GM15510 (cell line): Measurements from ENCODE around the gene HSH2D.

Experiments
- POLR2A ChIP-seq: IDR thresholded peaks from 3 replicates; pipeline ENCODE4 v1.6.1; 2011; ENCODE audit warnings: borderline replicate concordance; ENCODE audit not compliant: insufficient read length; ENCODE audit errors: extremely low read depth

HSH2D gene

DNA sequence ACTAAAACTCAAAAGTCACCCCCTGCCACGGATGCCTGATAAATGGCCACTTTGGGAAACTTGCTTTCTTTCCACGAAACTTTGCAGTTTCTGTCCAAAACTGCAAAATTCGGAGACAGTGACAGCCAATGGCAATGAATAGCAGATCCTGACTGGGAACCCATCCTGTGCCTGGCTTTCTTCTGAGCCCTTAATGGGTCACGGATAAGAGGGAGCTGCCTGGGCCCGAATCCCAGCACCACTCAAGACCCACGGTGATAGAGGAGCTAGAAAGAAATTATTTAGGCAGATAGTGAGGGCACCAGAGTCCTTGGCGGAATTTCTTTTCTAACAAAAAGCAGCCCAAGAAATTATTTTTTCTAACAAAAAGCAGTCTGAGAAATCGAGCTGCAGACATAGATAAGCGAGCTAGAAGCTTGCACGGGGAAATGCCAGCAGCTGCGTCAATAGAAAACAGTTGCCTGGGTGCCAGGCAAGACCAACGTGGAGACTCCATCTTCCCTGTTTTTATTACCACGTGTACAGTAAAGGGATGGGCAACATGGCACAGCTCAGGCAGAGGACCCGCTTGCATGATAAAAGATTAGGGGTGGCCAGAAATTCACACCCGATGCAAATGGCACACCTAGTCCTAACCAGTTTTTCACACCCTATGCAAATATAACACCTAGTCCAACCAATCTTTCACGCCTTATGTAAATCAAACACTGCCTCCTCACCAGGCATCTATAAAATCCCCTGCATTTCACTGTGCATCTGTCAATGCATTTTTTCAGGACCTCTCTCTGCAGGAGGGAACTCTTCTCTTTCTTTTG, 7.1 kb upstream of the HSH2D start:
- no peak for TF ChIP-seq POLR2A

DNA sequence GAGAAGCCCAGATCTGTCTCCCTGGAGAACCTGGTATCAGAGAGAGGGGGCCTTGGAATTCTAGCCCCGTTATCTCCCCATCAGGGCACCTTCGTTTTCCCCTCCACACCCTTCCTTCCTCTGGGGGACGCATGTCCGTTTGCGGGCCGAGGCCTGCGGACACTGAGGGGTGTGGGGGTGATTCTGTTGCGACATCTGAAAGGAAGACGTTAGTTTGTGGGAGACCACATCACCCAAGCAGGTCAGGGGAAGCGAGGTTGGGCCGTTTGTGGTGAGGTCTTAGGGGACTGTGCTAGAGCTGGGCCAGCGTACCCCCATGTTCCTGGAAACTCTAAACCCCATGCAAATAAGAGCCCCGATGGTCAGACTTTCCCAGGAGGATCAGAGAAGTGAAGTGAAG, 3.7 kb upstream of the HSH2D start:
- TF ChIP-seq POLR2A, result no peak

- peak; percentile 16 for TF ChIP-seq POLR2A
These were observed 2.4 kb upstream of the HSH2D start for GRCh38 chr19:16141043-16141442.

DNA sequence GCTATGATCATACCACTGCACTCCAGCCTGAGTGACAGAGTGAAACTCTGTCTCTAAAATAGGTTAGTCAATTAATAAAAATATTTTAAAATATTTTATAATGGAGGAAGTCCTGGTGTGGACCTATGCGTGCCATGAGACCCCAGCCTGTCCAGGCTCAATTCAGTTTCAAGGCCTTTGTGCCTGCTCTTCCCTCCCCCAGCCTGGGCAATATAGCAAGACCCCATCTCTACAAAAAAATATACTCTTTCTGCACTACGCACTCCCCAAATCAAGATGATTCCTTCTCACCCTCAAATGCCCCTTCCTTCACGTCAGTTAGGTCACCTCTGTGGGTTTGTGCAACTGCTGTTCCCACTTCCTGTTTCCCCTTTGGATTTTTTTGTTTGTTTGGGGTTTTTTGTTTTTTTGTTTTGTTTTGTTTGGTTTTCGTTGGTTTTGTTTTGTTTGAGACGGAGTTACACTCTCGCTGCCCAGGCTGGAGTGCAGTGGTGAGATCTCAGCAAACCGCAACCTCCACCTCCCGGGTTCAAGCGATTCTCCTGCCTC, 1.4 kb upstream of the HSH2D start:
- no peak for TF ChIP-seq POLR2A

- TF ChIP-seq POLR2A, result no peak
These were observed 714 bp downstream of the HSH2D start for GRCh38 chr19:16144216-16144581.

DNA sequence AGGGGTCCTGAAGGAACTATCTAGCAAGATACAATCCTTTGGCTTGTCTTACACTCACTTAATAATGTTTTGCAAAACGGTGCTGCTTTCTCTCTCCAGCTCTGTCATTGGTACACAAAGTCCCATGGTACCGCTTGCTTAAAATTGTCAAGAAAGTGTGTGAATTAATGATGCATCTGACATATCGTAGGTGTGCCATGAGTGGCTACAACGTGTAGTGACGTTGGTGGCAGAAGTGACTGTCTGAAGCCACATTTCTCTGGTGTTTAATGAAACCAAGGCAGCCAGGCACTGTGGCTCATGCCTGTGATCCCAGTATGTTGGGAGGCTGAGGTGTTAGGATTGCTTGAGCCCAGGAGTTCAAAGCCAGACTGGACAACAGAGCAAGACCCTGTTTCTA, 2.6 kb downstream of the HSH2D start:
- TF ChIP-seq POLR2A, result peak; percentile 8

DNA sequence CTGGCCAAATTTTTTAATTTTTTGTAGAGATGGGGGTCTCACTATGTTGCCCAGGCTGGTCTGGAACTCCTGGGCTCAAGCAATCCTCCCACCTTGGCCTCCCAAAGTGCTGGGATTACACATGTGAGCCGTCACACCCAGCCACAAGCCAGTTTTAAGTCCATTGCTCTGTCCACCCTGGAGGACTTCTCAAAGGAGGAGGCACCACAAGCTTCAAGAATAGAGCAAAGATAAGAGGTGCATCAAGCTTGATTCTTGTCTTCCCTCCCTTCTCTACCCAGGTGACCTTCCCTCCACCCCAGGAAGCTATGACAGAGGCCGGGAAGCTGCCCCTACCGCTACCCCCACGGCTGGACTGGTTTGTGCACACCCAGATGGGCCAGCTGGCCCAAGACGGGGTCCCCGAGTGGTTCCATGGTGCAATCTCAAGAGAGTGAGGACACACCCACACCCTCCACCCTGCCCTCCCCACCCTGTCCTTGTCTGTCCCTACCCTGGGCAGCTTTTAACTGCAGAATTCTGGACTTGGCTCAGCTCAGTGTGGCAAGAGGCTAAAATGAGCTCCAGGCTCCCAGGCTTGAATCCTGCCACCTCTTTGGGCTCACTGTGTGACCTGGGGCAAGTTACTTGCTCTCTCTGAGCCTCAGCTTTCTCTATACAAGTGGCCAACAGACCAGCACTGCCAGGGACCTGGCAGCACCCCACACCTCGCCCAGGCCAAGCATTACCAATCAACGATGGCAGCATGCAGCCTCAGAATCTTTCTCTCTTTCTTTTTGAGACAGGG, 5.2 kb downstream of the HSH2D start:
- TF ChIP-seq POLR2A, result no peak

GRCh38 chr19:16153582-16154336, 10.3 kb downstream of the HSH2D start:
- no peak for TF ChIP-seq POLR2A

- TF ChIP-seq POLR2A, result no peak
These were observed 11.1 kb downstream of the HSH2D start for GRCh38 chr19:16154557-16154956.

- no peak for TF ChIP-seq POLR2A
These were observed 11.6 kb downstream of the HSH2D start for GRCh38 chr19:16155128-16155527.

- no peak for TF ChIP-seq POLR2A
These were observed 13.4 kb downstream of the HSH2D start for GRCh38 chr19:16156904-16157303.

GRCh38 chr19:16157601-16158000, 14.1 kb downstream of the HSH2D start:
- TF ChIP-seq POLR2A, result no peak

- TF ChIP-seq POLR2A, result no peak
These were observed 16.2 kb downstream of the HSH2D start for GRCh38 chr19:16159655-16160054.

- TF ChIP-seq POLR2A, result no peak
These were observed 17.0 kb downstream of the HSH2D start for GRCh38 chr19:16160445-16160942.
